ENCODE results near the gene RPL5.

Gene RPL5

DNA sequence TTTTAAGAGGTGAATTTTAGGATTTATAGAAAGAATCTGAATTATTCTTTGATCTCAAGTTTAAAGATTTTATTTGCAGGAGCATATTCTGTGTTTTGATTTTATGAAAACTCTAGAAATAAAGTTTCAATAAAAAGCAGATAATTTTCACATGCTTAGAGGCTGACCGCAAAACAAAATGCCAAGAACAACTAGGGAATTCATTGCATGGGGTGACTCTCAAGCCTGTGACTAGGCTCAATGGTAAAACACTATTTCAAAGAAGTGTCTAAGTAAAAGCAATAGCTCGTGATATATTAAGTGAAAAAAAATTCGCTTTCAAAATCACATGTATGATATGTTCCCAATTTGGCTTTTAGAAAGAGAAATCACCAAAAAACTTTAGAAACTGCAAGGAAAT, 49.6 kb downstream of the RPL5 start:
- no peak overlapping the region for H3K9ac ChIP-seq (ENCODE audit: low read depth, low read length)
- H3K27ac ChIP-seq (ENCODE audit: low read depth, low read length), result no peak overlapping the region
- H3K9me3 ChIP-seq (ENCODE audit: insufficient read depth, low read depth, low read length), result no peaks in the 10 kb centered on the region
- no peak overlapping the region for H3K4me3 ChIP-seq (ENCODE audit: low read length)
- H3K4me1 ChIP-seq (ENCODE audit: insufficient read depth, low read length), result peaks cover 8% of the 10 kb centered on the region; the same call in 1 of the 2 replicates
- no peaks in the 10 kb centered on the region for H3K36me3 ChIP-seq (ENCODE audit: insufficient read depth, low read length)
- WGBS, result 100% methylated on average over 3 of the region's 3 CpGs
- no peaks in the 10 kb centered on the region for H3K27me3 ChIP-seq (ENCODE audit: insufficient read depth, low read length)

- H3K4me1 ChIP-seq (ENCODE audit: insufficient read depth, low read length), result no peaks in the 10 kb centered on the region
- no peak overlapping the region for H3K4me3 ChIP-seq (ENCODE audit: low read length)
- H3K36me3 ChIP-seq (ENCODE audit: insufficient read depth, low read length), result no peaks in the 10 kb centered on the region
- no peaks in the 10 kb centered on the region for H3K27me3 ChIP-seq (ENCODE audit: insufficient read depth, low read length)
- H3K9me3 ChIP-seq (ENCODE audit: insufficient read depth, low read depth, low read length), result no peaks in the 10 kb centered on the region
- 72% methylated on average over 1 of the region's 1 CpG for WGBS
- H3K27ac ChIP-seq (ENCODE audit: low read depth, low read length), result no peak overlapping the region
- no peak overlapping the region for H3K9ac ChIP-seq (ENCODE audit: low read depth, low read length)
Observed at GRCh38 chr1:92882819-92883218, 51.0 kb downstream of the RPL5 start.

GRCh38 chr1:92883297-92883696, 51.5 kb downstream of the RPL5 start:
- no peak overlapping the region for H3K9ac ChIP-seq (ENCODE audit: low read depth, low read length)
- H3K36me3 ChIP-seq (ENCODE audit: insufficient read depth, low read length), result no peaks in the 10 kb centered on the region
- no peak overlapping the region for H3K4me3 ChIP-seq (ENCODE audit: low read length)
- no peak overlapping the region for H3K27ac ChIP-seq (ENCODE audit: low read depth, low read length)
- no peaks in the 10 kb centered on the region for H3K4me1 ChIP-seq (ENCODE audit: insufficient read depth, low read length)
- H3K9me3 ChIP-seq (ENCODE audit: insufficient read depth, low read depth, low read length), result no peaks in the 10 kb centered on the region
- no peaks in the 10 kb centered on the region for H3K27me3 ChIP-seq (ENCODE audit: insufficient read depth, low read length)

- H3K27me3 ChIP-seq (ENCODE audit: insufficient read depth, low read length), result no peaks in the 10 kb centered on the region
- no peak overlapping the region for H3K4me3 ChIP-seq (ENCODE audit: low read length)
- H3K27ac ChIP-seq (ENCODE audit: low read depth, low read length), result no peak overlapping the region
- WGBS, result 92% methylated on average over 1 of the region's 1 CpG
- no peaks in the 10 kb centered on the region for H3K9me3 ChIP-seq (ENCODE audit: insufficient read depth, low read depth, low read length)
- H3K4me1 ChIP-seq (ENCODE audit: insufficient read depth, low read length), result no peaks in the 10 kb centered on the region
- no peak overlapping the region for H3K9ac ChIP-seq (ENCODE audit: low read depth, low read length)
- H3K36me3 ChIP-seq (ENCODE audit: insufficient read depth, low read length), result no peaks in the 10 kb centered on the region
Observed at GRCh38 chr1:92884195-92884594, 52.4 kb downstream of the RPL5 start.

- H3K27me3 ChIP-seq (ENCODE audit: insufficient read depth, low read length), result no peaks in the 10 kb centered on the region
- H3K4me1 ChIP-seq (ENCODE audit: insufficient read depth, low read length), result no peaks in the 10 kb centered on the region
- WGBS, result 100% methylated on average over 2 of the region's 2 CpGs
- H3K4me3 ChIP-seq (ENCODE audit: low read length), result no peak overlapping the region
- H3K27ac ChIP-seq (ENCODE audit: low read depth, low read length), result no peak overlapping the region
- H3K9ac ChIP-seq (ENCODE audit: low read depth, low read length), result no peak overlapping the region
- peaks cover 11% of the 10 kb centered on the region for H3K9me3 ChIP-seq (ENCODE audit: insufficient read depth, low read depth, low read length)
- H3K36me3 ChIP-seq (ENCODE audit: insufficient read depth, low read length), result no peaks in the 10 kb centered on the region
Observed at GRCh38 chr1:92886886-92887419, 55.1 kb downstream of the RPL5 start.

DNA sequence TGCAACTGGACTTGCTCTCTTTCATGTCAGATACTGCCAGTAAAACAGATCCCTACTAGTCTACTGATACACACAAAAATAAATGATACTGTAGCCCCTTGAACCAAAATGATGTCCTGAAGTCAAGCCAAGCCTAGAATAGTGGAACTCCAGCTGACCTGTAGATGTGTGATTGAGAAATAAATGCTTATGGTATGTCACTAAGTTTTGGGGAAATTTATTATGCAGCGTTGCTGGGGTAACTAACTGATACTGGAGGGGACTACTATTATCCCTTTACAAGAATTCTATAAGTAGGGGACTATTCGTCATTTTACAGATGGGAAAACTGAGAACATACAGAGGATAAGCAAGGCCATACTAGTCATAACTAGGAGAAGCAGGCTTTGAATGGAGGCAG, 55.6 kb downstream of the RPL5 start:
- H3K36me3 ChIP-seq (ENCODE audit: insufficient read depth, low read length), result no peaks in the 10 kb centered on the region
- H3K27me3 ChIP-seq (ENCODE audit: insufficient read depth, low read length), result no peaks in the 10 kb centered on the region
- H3K27ac ChIP-seq (ENCODE audit: low read depth, low read length), result no peak overlapping the region
- peaks cover 11% of the 10 kb centered on the region for H3K9me3 ChIP-seq (ENCODE audit: insufficient read depth, low read depth, low read length)
- no peaks in the 10 kb centered on the region for H3K4me1 ChIP-seq (ENCODE audit: insufficient read depth, low read length)
- H3K4me3 ChIP-seq (ENCODE audit: low read length), result no peak overlapping the region
- WGBS, result 94% methylated on average over 2 of the region's 2 CpGs
- H3K9ac ChIP-seq (ENCODE audit: low read depth, low read length), result no peak overlapping the region
